DMS114 treated with DMSO at 0.1 percent for 48 hours (cell line): ENCODE measurements around the gene DCUN1D1.

Experiments
- DNase-seq: peaks from one replicate; lab custom pipeline; 2025; ENCODE audit not compliant: unreplicated experiment; lab: John Stamatoyannopoulos, UW

Gene DCUN1D1

DNA sequence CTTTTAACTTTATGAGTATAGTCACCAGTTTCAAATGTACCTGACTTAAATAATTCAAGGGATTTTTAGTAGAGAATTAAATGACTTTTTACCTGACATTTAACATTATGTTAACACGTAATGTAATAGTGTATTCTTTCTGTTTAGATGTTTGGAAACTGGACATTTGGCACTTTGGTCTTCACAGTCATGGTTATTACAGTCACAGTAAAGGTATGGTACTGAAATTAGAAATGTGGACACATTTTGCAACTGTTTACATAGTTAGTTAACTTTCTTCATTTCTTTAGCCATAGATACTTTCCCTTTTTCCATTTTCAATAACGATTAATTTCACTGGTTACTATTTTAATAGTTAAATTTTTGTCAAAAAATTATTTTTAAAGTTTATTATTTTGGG, 83.8 kb downstream of the DCUN1D1 start:
- no peak for DNase-seq

DNA sequence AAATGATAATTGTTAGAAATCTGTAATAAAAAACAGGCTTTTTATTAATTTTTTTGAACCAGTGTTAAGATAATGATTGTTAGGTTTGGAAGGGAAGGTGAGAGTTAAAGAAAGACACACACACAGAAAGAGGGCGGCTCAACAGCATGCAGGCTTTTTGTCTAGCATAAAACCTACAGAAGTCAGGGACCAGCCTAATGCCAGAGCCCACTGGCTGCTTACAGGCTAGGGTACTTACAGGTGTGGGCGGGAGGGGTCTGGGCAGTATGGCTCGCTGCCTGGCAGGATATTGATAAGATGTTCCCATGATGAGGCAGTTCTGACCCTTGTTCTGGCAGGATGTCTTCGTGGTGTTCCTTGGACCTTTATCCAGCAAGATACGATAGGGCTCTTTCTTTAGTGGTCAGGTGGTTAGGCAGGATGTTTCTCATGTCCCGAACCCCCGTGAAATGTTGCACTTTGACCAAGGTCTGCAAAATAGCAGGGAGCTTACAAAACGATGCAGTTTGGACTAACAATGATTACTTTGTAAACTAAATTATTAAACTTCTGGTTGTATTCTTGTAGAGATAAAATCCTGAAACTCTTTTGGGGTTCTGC, 84.7 kb downstream of the DCUN1D1 start:
- DNase-seq = no peak

DNA sequence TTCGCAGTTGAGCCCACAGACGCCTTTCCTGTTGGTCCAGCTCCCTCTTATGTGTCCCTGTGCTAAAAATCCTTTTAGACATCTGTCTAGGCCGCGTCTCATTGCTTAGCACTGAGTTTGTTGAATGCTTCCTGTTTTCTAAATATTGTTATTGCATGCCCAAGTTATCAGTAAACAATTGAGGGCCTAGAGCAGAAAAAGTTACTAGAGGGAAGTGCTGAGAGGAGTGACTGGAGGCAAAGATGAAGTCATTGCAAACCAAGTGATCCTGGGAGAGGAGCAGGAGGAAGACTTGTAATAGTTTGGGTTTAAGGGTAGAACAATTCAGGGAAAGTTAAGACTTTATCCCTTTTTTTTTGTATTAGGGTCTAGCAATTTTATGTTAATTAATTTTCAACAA, 88.1 kb downstream of the DCUN1D1 start:
- DNase-seq = no peak

DNA sequence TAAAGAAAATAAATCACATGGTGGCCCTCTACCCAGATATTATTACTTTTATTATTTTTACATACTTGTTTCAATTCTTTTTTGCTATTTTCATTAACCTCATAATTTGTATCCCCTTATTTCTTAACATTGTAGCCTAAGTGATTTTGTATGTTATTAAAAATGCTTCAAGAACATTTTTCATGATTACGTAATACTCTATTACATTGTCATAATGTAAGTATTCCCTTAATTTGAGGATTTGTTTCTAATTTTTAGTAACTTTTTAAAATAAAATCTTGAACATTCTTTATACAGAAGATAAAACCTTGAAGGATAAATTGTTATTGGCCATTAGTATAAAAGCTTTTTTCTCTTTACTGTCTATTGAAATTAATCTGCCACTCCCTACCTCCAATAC, 89.0 kb downstream of the DCUN1D1 start:
- DNase-seq = no peak

DNA sequence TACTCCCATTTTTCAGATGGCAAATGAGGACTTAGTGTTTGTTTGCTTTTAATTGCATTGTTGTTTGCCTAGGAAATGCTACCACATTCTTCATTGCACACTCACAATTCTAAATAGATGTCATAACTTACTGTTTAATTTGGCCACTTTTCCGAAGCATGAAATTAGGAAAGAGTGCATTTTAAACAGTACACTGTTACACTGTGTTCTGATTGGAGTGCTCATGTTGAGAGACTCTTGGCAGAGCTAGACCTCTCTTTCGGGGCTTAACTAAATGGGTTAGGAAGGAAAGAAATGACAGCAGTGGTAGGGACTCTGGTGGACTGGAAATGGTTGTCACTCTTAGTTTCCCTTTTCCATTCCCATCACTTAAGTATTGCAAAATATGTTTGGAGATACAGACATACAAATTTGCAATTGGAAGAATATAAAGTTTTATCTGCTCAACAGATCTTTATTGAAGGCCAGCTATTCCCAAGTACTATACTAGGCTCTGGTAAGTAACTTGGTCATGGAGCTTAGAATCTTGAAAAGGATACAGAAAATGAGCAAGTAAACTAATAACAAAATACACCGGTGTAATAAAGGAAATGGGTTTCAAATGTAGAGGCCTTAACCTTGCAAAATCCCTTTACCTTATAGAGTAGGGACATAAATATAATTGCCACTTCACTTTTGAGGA, 90.2 kb downstream of the DCUN1D1 start:
- DNase-seq = no peak
